Measurements from ENCODE around the gene MRPL51. TPM values are rescaled to one million over a fixed set of nuclear protein-coding genes. Genes with fewer than 3 reads are reported as not detected.

Gene MRPL51
- total RNA-seq, 1 donor from 2014 or later, result 262 TPM

DNA sequence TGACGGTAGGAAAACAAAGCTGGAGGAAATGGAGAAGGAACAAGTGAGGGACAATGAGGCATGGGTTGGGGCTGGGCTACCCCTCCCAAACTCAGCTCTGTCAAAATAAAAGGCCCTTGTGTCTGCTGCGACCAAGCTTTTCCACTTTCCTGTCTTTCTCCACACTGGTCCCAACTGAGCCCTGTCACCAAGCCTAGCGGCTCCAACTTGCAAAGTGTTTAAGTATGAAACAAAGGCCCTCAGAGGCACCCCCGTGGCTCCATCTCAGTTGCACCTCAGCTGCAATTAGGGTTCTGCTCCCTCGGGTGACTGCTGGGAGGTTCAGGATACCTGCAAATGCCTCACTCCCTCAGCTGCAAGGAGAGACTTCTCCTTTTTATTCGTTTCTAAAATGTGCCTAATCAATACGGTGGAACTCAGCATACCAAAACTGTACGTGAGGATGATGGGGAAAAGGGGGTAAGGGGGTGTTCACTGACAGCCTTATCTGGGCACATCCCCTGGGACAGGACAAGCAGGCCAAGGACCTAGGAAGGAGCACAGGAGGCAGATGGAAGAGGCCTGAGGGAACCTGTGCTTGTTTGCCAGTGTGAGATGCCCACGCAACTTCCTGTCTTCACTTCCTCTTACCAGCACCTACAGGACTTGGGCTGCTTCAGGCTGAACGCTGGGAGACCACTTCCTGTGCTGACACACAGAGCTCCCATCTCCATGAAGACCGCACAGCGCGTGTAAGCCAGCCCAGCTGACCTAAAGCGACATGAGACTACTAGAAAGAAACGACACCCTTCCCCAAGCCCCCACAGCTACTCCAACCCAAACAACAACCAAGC, 31.4 kb downstream of the MRPL51 start:
- Mint-ChIP-seq H3K4me3 (ENCODE audit: low read depth) (peak overlapping the region; percentile 75), H3K9me3 (no peaks in the 10 kb centered on the region), H3K27me3 (ENCODE audit: low read depth) (no peaks in the 10 kb centered on the region), H3K4me1 (ENCODE audit: low read depth) (peaks cover 67% of the 10 kb centered on the region), H3K27ac (peak overlapping the region; percentile 99), H3K36me3 (ENCODE audit: low read depth) (peaks cover 90% of the 10 kb centered on the region)
- intact Hi-C loops (cut with micrococcal nuclease), result loop anchor here (1.0 to 10.0 kb wide), 6 partner anchors 9 to 223 kb away; partner anchors contain the start of genes CD27, TAPBPL, VAMP1 and ZNF384
- DNase-seq (ENCODE audit: low spot score), result peak; percentile 83

DNA sequence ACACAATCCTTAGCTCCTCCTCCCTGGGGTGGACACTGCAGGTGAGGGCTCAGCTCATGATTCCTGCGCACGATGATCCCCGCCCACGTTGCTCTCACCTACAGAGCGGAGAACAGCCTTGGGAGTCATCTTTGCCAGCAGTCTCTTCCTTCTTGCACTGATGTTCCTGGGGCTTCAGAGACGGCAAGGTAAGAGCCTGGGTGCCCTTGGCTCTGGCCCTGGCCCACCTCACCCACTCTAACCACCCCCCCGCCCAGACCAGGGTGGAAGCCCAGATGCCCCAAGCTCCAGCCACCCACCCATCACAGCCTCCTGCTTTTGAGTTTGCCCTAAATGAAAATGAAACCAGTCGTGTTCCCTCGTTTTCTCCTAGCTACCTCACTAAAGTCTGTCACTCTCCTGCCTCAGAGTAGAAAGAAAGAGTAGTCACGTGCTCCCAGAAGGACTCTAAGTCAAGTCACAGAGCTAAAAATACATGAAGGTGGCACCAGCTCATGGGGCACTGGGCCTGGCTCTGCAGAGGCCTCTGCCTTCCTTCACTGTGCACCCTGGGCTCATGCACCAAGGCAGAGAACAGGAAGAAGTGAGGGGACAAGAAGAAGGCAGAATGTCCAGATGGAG, 32.2 kb downstream of the MRPL51 start:
- H3K4me1 Mint-ChIP-seq (ENCODE audit: low read depth), result peaks cover 64% of the 10 kb centered on the region
- DNase-seq (ENCODE audit: low spot score), result no peak
- no peaks in the 10 kb centered on the region for H3K27me3 Mint-ChIP-seq (ENCODE audit: low read depth)
- no peaks in the 10 kb centered on the region for H3K9me3 Mint-ChIP-seq
- H3K36me3 Mint-ChIP-seq (ENCODE audit: low read depth), result peaks cover 91% of the 10 kb centered on the region
- intact Hi-C loops (cut with micrococcal nuclease), result loop anchor here (10.0 kb wide), 1 partner anchor 224 kb away; the partner anchor contains the start of gene ZNF384
- H3K4me3 Mint-ChIP-seq (ENCODE audit: low read depth), result peak overlapping the region; percentile 75
- H3K27ac Mint-ChIP-seq, result peak overlapping the region; percentile 99

DNA sequence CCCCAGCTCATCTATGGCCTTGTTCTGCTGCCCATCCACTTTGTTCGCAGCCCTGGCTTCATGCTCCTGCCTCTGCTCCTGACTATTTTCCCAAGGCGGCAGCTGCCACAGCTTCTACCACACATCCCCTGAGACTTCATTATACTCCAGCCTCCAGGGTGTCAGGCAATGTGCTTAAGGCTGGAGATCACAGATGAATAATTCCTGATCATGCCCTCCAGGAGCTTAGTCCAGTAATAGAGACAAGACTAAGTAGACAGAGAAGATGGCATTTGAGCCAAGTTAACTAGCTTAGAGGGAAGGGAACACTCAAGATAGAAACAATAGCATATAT, 34.1 kb downstream of the MRPL51 start:
- Mint-ChIP-seq H3K4me3 (ENCODE audit: low read depth) (no peak overlapping the region), H3K27ac (peak overlapping the region; percentile 56), H3K4me1 (ENCODE audit: low read depth) (peaks cover 63% of the 10 kb centered on the region), H3K27me3 (ENCODE audit: low read depth) (no peaks in the 10 kb centered on the region), H3K36me3 (ENCODE audit: low read depth) (peaks cover 92% of the 10 kb centered on the region), H3K9me3 (no peaks in the 10 kb centered on the region)
- DNase-seq (ENCODE audit: low spot score), result no peak
- intact Hi-C loops (cut with micrococcal nuclease), result no loop called here

DNA sequence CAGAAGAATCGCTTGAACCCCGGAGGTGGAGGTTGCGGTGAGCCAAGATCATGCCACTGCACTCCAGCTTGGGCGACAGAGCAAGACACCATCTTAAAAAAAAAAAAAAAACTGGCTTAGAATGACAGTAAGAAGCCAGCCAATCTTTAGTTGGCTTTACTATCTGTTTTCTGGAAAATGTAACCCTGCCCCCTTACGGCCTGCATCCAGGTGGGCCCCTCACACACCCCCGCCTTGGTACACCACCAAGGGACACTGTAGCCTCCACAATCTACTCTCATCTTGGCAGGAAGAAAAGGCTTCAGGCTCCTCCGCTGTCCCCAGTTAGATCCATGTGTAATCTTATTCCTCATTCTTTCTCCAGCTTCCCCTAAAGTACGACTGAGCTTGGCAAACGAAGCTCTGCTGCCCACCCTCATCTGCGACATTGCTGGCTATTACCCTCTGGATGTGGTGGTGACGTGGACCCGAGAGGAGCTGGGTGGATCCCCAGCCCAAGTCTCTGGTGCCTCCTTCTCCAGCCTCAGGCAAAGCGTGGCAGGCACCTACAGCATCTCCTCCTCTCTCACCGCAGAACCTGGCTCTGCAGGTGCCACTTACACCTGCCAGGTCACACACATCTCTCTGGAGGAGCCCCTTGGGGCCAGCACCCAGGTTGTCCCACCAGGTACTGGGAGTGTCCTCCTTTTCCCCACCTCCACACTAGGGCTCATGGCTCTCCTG, 34.6 kb downstream of the MRPL51 start:
- peaks cover 92% of the 10 kb centered on the region for H3K36me3 Mint-ChIP-seq (ENCODE audit: low read depth)
- no peak overlapping the region for H3K4me3 Mint-ChIP-seq (ENCODE audit: low read depth)

DNA sequence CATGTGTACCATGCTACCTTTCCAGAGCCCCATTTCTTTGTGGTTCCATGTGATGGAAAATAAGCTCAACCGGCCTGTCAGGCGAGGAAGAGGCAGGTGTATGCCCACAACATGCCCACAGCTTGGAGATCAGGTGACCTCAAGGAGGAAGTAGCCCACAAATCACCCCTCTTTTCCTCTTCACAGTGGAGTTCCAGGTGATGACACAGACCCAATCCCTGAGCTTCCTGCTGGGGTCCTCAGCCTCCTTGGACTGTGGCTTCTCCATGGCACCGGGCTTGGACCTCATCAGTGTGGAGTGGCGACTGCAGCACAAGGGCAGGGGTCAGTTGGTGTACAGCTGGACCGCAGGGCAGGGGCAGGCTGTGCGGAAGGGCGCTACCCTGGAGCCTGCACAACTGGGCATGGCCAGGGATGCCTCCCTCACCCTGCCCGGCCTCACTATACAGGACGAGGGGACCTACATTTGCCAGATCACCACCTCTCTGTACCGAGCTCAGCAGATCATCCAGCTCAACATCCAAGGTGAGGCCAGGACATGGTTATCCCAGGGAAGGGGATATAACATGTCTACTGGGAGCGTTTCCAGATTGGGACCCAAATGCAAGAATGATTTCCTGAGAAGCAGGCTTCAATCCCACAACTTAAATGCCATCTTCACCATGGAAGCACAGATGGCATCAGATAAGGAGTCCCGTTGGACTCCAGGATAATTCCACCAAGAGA, 35.7 kb downstream of the MRPL51 start:
- H3K27me3 Mint-ChIP-seq (ENCODE audit: low read depth), result no peaks in the 10 kb centered on the region
- H3K27ac Mint-ChIP-seq, result peak overlapping the region; percentile 35
- H3K9me3 Mint-ChIP-seq, result no peaks in the 10 kb centered on the region
- H3K4me3 Mint-ChIP-seq (ENCODE audit: low read depth), result no peak overlapping the region
- H3K36me3 Mint-ChIP-seq (ENCODE audit: low read depth), result peaks cover 92% of the 10 kb centered on the region
- intact Hi-C loops (cut with micrococcal nuclease), result no loop called here
- peaks cover 59% of the 10 kb centered on the region for H3K4me1 Mint-ChIP-seq (ENCODE audit: low read depth)
- DNase-seq (ENCODE audit: low spot score), result no peak

More for the DNA sequence above, 34.6 kb downstream of the MRPL51 start:
- intact Hi-C loops (cut with micrococcal nuclease), result no loop called here
- Mint-ChIP-seq H3K27me3 (ENCODE audit: low read depth) (no peaks in the 10 kb centered on the region), H3K9me3 (no peaks in the 10 kb centered on the region), H3K4me1 (ENCODE audit: low read depth) (peaks cover 61% of the 10 kb centered on the region), H3K27ac (peak overlapping the region; percentile 56)
- DNase-seq (ENCODE audit: low spot score), result no peak

DNA sequence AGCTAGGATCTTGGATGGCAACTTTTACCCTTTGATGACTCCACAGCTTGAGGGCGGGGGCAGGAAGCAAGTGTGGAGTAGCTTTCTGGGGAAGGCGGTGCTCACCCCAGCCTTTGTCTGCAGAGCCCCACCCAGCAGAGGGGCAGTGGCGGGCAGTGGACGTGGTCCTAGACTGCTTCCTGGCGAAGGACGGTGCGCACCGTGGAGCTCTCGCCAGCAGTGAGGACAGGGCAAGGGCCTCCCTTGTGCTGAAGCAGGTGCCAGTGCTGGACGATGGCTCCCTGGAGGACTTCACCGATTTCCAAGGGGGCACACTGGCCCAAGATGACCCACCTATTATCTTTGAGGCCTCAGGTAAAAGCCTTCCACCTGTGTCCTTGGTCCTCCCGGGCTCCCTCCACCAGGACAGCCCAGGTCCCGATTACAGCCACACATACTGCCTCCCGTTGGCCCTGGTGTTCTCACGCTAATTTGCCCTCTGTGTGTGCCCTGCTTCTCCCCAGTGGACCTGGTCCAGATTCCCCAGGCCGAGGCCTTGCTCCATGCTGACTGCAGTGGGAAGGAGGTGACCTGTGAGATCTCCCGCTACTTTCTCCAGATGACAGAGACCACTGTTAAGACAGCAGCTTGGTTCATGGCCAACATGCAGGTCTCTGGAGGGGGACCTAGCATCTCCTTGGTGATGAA, 40.0 kb downstream of the MRPL51 start:
- H3K4me3 Mint-ChIP-seq (ENCODE audit: low read depth), result peak overlapping the region; percentile 92
- no peaks in the 10 kb centered on the region for H3K27me3 Mint-ChIP-seq (ENCODE audit: low read depth)
- intact Hi-C loops (cut with micrococcal nuclease), result loop anchor here (1.0 to 2.0 kb wide), 4 partner anchors 9 to 40 kb away; partner anchors contain the start of gene MRPL51
- H3K9me3 Mint-ChIP-seq, result no peaks in the 10 kb centered on the region
- peaks cover 48% of the 10 kb centered on the region for H3K4me1 Mint-ChIP-seq (ENCODE audit: low read depth)
- no peak for DNase-seq (ENCODE audit: low spot score)
- peaks cover 66% of the 10 kb centered on the region for H3K36me3 Mint-ChIP-seq (ENCODE audit: low read depth)
- H3K27ac Mint-ChIP-seq, result peak overlapping the region; percentile 92

DNA sequence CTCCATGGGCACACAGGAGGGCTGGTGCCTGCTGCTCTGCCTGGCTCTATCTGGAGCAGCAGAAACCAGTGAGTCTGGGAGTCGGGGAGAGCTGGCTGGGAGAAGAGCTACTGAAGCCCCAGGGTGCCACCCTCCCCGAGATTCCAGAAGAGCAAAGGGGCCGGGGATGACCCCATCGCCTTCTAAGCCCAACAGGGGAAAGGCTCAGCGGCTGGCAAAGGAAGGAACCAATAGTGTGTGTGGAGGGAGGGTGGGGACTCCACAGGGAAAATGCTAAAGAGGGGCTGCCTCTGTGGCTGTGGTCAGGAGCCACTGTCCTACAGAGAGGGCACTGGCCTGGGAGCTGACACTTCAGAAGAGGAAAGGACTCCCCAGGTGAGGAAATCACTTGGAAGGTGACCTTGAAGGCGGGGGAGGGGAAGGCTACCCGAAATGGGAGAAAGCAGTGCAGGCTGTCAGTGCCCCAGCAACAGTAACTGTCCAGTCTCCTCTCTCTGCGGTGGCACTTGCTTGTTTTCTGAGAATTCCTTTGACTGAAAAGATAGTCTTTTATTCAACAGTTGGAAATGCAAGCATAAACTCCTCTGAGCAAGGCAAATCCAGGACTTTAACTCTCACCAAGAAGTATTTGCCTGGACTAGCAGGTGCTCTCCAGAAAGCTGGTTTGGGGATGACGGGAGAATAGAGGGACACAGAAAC, 40.7 kb downstream of the MRPL51 start:
- DNase-seq (ENCODE audit: low spot score), result no peak
- H3K27ac Mint-ChIP-seq, result peak overlapping the region; percentile 92
- H3K4me3 Mint-ChIP-seq (ENCODE audit: low read depth), result peak overlapping the region; percentile 92
- peaks cover 68% of the 10 kb centered on the region for H3K36me3 Mint-ChIP-seq (ENCODE audit: low read depth)
- no peaks in the 10 kb centered on the region for H3K27me3 Mint-ChIP-seq (ENCODE audit: low read depth)
- H3K9me3 Mint-ChIP-seq, result no peaks in the 10 kb centered on the region
- intact Hi-C loops (cut with micrococcal nuclease), result loop anchor here (1.0 to 2.0 kb wide), 4 partner anchors 10 to 41 kb away; partner anchors contain the start of gene MRPL51
- peaks cover 53% of the 10 kb centered on the region for H3K4me1 Mint-ChIP-seq (ENCODE audit: low read depth)

DNA sequence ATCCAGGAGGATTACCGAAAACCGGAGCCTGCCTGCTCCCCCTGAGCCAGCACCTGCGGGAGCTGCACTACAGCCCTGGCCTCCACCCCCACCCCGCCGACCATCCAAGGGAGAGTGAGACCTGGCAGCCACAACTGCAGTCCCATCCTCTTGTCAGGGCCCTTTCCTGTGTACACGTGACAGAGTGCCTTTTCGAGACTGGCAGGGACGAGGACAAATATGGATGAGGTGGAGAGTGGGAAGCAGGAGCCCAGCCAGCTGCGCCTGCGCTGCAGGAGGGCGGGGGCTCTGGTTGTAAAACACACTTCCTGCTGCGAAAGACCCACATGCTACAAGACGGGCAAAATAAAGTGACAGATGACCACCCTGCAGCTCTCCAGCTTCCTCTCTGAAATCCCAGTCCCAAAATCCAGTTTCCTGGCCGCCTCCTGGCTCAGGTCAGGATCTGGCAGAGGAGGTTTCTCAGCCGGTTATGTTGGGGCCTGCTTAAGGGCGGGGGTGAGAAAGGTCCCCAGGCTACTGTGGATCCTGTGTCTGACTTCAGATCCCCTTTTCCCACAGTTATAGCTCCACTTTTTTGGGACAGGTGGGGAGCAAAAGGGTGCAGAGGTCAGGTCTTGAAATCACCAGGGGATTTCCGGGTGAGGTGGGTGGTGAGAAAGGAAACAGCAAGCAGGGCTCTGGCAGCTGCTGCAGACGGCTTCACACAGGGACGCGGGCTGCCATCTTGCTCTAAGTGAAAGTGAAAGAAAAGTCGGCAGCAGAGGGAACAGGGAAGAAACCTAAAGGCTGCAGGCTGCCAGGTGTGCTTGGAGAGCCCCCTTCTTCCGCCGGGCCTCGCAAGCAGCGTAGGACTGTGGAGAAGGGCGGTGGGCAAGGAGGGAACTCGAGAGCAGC, 41.5 kb downstream of the MRPL51 start, which contains the start of gene TAPBPL:
TSS of gene TAPBPL (plus strand) at position 695 of the 897 bp plus-strand sequence. CDS start 207 bp downstream, outside the sequence.
- peak; percentile 78 for DNase-seq (ENCODE audit: low spot score)
- Mint-ChIP-seq H3K9me3 (no peaks in the 10 kb centered on the region), H3K4me1 (ENCODE audit: low read depth) (peaks cover 54% of the 10 kb centered on the region), H3K27me3 (ENCODE audit: low read depth) (no peaks in the 10 kb centered on the region), H3K36me3 (ENCODE audit: low read depth) (peaks cover 67% of the 10 kb centered on the region), H3K27ac (peak within 1 kb of the TSS; percentile 92), H3K4me3 (ENCODE audit: low read depth) (peak within 1 kb of the TSS; percentile 92)
- intact Hi-C loops (cut with micrococcal nuclease), result loop anchor here (1.0 to 2.0 kb wide), 5 partner anchors 8 to 42 kb away; partner anchors contain the start of gene MRPL51

DNA sequence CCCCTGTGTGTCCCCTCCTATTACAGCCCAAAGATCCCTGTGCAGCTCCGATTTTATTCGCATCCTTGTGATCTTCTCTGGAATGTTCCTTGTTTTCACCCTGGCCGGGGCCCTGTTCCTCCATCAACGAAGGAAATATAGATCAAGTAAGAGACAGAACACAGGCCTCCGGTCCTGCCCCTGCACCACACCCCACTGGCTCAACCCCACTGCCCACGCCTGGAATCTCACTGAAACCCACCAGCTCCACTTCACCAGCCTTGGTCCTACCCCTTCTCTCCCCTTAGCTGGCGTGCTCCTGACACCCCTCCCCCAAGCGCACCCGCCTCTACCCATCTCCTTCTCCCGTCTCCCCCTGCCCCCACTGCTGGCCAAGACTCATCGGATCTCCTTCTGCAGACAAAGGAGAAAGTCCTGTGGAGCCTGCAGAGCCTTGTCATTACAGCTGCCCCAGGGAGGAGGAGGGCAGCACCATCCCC, 42.2 kb downstream of the MRPL51 start:
- intact Hi-C loops (cut with micrococcal nuclease), result loop anchor here (1.0 kb wide), 1 partner anchor 8 kb away; no protein-coding TSS in a partner anchor
- Mint-ChIP-seq H3K36me3 (ENCODE audit: low read depth) (peaks cover 65% of the 10 kb centered on the region), H3K27me3 (ENCODE audit: low read depth) (no peaks in the 10 kb centered on the region), H3K4me1 (ENCODE audit: low read depth) (peaks cover 58% of the 10 kb centered on the region), H3K9me3 (no peaks in the 10 kb centered on the region), H3K27ac (peak overlapping the region; percentile 92), H3K4me3 (ENCODE audit: low read depth) (peak overlapping the region; percentile 92)
- no peak for DNase-seq (ENCODE audit: low spot score)

DNA sequence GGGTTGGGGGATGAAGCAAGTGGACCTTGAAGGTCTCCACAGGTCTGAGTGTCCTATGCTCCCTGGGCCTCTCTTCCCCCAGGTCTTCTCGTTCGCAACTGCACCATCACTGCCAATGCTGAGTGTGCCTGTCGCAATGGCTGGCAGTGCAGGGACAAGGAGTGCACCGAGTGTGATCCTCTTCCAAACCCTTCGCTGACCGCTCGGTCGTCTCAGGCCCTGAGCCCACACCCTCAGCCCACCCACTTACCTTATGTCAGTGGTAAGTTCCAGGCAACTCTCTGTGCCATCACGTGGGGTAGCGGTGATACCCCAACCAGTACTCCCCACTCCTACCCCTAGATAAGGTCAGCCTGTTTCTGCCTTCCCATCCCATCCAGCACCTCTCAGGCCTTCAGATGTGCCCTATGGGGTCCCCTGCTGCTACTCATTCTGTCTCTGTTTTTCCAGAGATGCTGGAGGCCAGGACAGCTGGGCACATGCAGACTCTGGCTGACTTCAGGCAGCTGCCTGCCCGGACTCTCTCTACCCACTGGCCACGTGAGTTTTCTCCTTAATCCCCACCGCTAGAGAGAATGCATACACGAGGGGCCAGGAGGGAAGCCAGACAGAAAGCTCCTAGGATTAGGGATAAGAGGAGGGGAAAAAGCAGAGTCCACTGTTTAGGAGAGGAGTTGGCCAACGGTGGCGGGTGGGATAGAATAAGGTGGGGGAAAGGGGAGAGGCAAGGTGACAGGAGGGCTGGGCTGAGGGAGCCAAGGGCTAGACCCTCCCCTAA, 42.8 kb downstream of the MRPL51 start:
- Mint-ChIP-seq H3K4me3 (ENCODE audit: low read depth) (peak overlapping the region; percentile 92), H3K4me1 (ENCODE audit: low read depth) (peaks cover 60% of the 10 kb centered on the region)
- intact Hi-C loops (cut with micrococcal nuclease), result no loop called here

More for the DNA sequence above, 42.8 kb downstream of the MRPL51 start:
- peaks cover 65% of the 10 kb centered on the region for H3K36me3 Mint-ChIP-seq (ENCODE audit: low read depth)
- no peak for DNase-seq (ENCODE audit: low spot score)
- H3K27me3 Mint-ChIP-seq (ENCODE audit: low read depth), result no peaks in the 10 kb centered on the region
- peak overlapping the region; percentile 92 for H3K27ac Mint-ChIP-seq
- no peaks in the 10 kb centered on the region for H3K9me3 Mint-ChIP-seq
